ENCODE data around the gene C15orf61. TPM values are rescaled to one million over a fixed set of nuclear protein-coding genes. Genes with fewer than 3 reads are reported as not detected.

C15orf61 gene
- total RNA-seq, 1 donor from 2014 or later = 7.5 TPM

DNA sequence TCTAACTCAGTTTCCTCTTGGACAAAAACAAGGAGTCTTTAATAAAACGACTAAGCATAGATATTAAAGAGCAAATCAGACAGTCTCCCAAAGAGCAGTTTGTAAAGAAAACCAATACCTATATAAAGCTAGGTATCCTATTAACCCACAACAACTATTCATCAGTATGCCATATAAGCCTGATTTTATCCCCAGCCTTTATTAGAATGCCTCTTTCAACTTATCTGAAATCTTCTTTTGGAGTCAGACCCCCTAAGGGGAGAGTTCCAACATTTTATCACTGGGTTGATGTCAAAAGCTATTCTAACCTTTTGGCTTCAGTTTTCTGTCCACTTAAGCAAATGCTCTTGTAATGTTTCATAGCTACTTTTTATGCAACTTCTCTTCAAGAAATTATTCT lies 39.4 kb downstream of the C15orf61 start:
- no peak overlapping the region for H3K27ac Mint-ChIP-seq (ENCODE audit: unreplicated experiment)
- H3K9me3 Mint-ChIP-seq (ENCODE audit: unreplicated experiment) = no peaks in the 10 kb centered on the region
- H3K27me3 Mint-ChIP-seq (ENCODE audit: unreplicated experiment) = no peaks in the 10 kb centered on the region
- no peak overlapping the region for H3K4me3 Mint-ChIP-seq (ENCODE audit: unreplicated experiment)
- TF ChIP-seq, protein P1, sequence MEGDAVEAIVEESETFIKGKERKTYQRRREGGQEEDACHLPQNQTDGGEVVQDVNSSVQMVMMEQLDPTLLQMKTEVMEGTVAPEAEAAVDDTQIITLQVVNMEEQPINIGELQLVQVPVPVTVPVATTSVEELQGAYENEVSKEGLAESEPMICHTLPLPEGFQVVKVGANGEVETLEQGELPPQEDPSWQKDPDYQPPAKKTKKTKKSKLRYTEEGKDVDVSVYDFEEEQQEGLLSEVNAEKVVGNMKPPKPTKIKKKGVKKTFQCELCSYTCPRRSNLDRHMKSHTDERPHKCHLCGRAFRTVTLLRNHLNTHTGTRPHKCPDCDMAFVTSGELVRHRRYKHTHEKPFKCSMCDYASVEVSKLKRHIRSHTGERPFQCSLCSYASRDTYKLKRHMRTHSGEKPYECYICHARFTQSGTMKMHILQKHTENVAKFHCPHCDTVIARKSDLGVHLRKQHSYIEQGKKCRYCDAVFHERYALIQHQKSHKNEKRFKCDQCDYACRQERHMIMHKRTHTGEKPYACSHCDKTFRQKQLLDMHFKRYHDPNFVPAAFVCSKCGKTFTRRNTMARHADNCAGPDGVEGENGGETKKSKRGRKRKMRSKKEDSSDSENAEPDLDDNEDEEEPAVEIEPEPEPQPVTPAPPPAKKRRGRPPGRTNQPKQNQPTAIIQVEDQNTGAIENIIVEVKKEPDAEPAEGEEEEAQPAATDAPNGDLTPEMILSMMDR (IDR thresholded peaks at IDR 0.05; ENCODE audit: partially characterized antibody, unreplicated experiment) = no peak
- H3K36me3 Mint-ChIP-seq (ENCODE audit: unreplicated experiment) = peaks cover 10% of the 10 kb centered on the region
- no peak for DNase-seq
- H3K4me1 Mint-ChIP-seq (ENCODE audit: low read depth, unreplicated experiment) = peaks cover 35% of the 10 kb centered on the region

DNA sequence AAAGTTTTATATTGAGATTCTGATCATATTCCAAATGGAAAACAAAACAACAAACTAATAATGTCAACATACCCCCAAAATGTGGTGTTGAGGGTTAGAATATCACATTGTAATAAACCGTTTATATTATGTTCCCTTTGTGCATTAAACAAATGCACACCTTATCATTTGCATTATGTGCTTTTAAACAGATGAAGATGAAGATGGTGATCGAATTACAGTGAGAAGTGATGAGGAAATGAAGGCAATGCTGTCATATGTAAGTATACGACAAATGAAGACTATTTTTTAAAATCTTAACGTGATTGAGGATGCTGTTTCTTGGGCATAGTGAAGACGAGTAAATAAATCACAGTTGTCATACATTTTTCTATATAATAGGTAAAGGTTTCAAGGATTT lies 42.2 kb downstream of the C15orf61 start:
- H3K27ac Mint-ChIP-seq (ENCODE audit: unreplicated experiment) = no peak overlapping the region
- no peak for DNase-seq
- H3K27me3 Mint-ChIP-seq (ENCODE audit: unreplicated experiment) = no peaks in the 10 kb centered on the region
- no peaks in the 10 kb centered on the region for H3K9me3 Mint-ChIP-seq (ENCODE audit: unreplicated experiment)
- H3K36me3 Mint-ChIP-seq (ENCODE audit: unreplicated experiment) = peaks cover 10% of the 10 kb centered on the region
- H3K4me3 Mint-ChIP-seq (ENCODE audit: unreplicated experiment) = no peak overlapping the region
- TF ChIP-seq, protein P1 (IDR thresholded peaks at IDR 0.05; ENCODE audit: partially characterized antibody, unreplicated experiment) = no peak
- H3K4me1 Mint-ChIP-seq (ENCODE audit: low read depth, unreplicated experiment) = peaks cover 41% of the 10 kb centered on the region

DNA sequence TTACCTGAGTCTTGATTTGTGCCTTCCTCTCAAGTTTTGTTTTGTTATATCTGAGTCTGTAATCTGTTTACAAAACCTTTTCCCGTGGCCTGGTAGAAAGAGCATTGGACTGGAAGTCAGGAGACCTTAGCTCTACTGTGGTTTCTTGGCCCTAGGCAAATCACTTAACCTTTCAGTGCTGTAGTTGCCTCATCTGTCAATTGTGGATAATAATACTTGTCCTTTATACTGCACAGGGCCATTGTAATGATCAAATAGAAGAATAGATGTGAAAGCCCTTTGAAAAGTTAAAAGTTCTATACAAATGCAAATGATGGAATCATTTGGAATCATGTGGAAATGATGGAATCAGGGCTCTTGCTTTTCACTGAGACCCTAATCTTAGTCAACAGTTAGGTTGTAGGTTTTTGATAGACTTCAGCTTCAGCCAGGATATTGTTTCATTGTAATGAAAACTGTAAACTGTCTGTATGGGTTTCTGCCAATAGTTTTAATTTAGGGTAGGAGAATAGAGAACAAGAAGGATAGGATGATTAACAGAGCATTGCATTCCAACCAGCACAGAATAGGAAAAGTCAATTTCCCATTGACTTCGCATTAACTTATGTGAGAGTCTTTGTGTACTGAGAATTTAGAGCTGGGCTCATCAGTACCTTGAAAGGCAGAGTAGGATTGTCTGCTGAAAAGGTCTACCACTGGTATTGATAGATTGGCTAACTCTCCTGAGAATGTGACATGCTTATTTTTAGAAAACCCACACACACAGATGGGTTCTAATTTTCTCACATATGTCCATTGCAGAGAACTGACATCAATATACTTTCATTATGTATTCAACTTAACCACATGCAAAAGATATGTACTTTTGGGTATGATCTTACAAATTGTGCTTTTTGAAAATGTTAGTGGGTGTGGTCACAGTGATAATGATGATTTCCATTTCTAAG lies 43.4 kb downstream of the C15orf61 start:
- Mint-ChIP-seq H3K9me3 (ENCODE audit: unreplicated experiment) (no peaks in the 10 kb centered on the region), H3K27me3 (ENCODE audit: unreplicated experiment) (no peaks in the 10 kb centered on the region), H3K36me3 (ENCODE audit: unreplicated experiment) (no peaks in the 10 kb centered on the region), H3K4me3 (ENCODE audit: unreplicated experiment) (peak overlapping the region; percentile 70), H3K4me1 (ENCODE audit: low read depth, unreplicated experiment) (peaks cover 44% of the 10 kb centered on the region), H3K27ac (ENCODE audit: unreplicated experiment) (peak overlapping the region; percentile 76)
- TF ChIP-seq, protein P1 (IDR thresholded peaks at IDR 0.05; ENCODE audit: partially characterized antibody, unreplicated experiment) = no peak
- DNase-seq = no peak

DNA sequence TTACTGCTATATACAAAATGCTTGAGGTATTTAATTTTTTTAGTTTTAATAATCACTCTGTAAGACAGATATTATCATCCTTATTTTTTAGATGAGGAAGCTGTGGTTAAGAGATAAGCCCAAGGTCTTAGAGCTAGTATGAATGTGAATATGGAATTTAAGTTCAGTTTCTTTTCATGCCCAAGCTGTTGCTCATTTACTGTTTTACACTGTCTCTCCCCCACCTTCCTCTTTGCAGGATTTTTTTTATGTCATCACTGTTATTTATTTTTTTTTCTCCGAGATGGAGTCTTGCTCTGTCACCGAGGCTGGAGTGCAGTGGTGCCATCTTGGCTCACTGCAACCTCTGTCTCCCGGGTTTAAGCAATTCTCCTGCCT lies 44.0 kb downstream of the C15orf61 start:
- peak overlapping the region; percentile 76 for H3K27ac Mint-ChIP-seq (ENCODE audit: unreplicated experiment)

More for the DNA sequence above, 44.0 kb downstream of the C15orf61 start:
- Mint-ChIP-seq H3K4me3 (ENCODE audit: unreplicated experiment) (peak overlapping the region; percentile 70), H3K36me3 (ENCODE audit: unreplicated experiment) (no peaks in the 10 kb centered on the region), H3K27me3 (ENCODE audit: unreplicated experiment) (no peaks in the 10 kb centered on the region), H3K4me1 (ENCODE audit: low read depth, unreplicated experiment) (peaks cover 46% of the 10 kb centered on the region), H3K9me3 (ENCODE audit: unreplicated experiment) (no peaks in the 10 kb centered on the region)
- no peak for DNase-seq
- TF ChIP-seq, protein P1 (IDR thresholded peaks at IDR 0.05; ENCODE audit: partially characterized antibody, unreplicated experiment) = no peak

Measured in glutamatergic neuron (in vitro differentiated cells).